HG02973 (cell line): ENCODE results near the gene AGBL2.
A peak's percentile ranks its signal among the peaks of the same experiment; 100 is the strongest.
"Not testable (repeated sequence)": the region's sequence is repeated elsewhere in the genome, so short reads cannot be mapped to it uniquely, and the experiment has no call there.

Experiments
- ATAC-seq: cut with Tn5 transposase; IDR thresholded peaks from one replicate; pipeline ENCODE4 v1.9.1; 2021; ENCODE audit warnings: moderate library complexity; ENCODE audit not compliant: unreplicated experiment

The AGBL2 gene

GRCh38 chr11:47640506-47640905 lies 74.7 kb downstream of the AGBL2 start:
- not testable (repeated sequence) for ATAC-seq

DNA sequence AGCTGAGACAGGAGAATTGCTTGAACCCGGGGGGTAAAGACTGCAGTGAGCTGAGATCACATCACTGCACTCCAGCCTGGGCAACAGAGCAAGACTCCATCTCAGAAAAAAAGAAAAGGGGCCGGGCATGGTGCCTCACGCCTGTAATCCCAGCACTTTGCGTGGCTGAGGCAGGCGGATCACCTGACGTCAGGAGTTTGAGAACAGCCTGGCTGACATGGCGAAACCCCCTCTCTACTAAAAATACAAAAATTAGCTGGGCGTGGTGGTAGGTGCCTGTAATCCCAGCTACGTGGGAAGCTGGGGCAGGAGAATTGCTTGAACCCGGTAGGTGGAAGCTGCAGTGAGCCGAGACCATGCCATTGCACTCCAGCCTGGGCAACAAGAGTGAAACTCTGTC lies 78.8 kb downstream of the AGBL2 start:
- ATAC-seq = not testable (repeated sequence)

GRCh38 chr11:47631473-47631872 lies 83.7 kb downstream of the AGBL2 start:
- ATAC-seq = no peak

- no peak for ATAC-seq
These were observed 87.1 kb downstream of the AGBL2 start for GRCh38 chr11:47628026-47628425.

DNA sequence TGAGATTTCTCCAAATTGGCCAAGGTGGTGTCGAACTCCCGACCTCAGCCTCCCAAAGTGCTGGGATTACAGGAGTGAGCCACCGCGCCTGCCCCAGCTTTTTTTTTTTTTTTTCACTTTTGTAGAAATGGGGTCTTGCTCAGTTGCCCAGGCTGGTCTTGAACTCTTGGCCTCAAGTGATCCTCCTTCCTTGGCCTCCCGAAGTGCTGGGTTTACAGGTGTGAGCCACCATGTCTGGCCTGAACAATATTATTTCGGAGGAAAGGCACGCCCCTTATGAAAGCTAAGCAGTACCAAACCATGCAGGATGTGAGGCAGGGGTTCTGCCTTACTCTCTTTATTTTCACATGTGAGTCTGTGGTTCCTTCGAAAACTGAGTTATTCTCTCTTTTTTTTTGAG lies 88.9 kb downstream of the AGBL2 start:
- no peak for ATAC-seq

DNA sequence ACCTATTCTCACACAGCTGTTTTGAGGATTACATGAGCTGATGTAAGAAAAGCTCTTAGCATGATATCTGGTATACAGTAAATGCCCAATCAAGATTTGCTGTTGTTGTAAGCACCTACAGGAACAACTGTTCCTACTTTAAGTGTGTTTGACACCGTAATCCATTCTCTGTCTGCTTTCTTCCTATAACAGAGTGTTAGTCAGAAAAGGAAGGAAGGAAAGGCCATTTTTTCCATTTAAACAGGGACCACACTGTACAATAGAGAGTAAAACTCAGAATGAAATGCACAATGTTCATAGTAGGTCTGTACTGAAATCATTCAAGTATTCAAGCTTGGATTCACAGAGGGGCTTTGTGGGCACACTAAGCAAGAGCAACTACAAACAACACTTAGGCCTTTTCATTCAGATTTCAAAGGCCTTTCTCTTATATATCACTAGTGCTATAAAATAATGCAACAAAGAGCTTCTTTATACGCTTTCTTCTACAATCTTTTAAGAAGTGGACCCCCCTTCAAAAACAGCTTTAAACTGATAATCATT lies 94.3 kb downstream of the AGBL2 start:
- ATAC-seq = no peak

GRCh38 chr11:47617417-47617809 lies 97.8 kb downstream of the AGBL2 start:
- ATAC-seq = no peak

GRCh38 chr11:47616726-47617416 lies 98.3 kb downstream of the AGBL2 start:
- no peak for ATAC-seq

DNA sequence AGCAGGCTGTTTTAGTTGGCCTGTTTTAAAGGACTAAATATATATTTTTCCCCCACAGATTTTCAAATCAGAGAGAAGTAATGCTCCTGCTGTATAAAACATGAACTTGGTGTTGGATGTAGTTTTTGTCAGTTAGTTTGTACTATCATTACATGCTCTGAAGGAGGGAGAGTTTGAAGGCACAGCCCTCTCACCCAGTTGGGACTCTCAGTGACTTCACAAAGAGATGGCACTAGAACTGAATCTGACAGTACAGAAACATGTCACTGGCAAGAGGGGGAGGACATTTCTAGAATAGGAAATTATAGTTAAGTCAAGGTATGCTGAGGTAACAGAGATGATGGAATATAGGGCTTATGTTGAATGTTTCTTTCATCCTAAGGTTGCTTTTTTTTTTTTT lies 99.9 kb downstream of the AGBL2 start:
- no peak for ATAC-seq

DNA sequence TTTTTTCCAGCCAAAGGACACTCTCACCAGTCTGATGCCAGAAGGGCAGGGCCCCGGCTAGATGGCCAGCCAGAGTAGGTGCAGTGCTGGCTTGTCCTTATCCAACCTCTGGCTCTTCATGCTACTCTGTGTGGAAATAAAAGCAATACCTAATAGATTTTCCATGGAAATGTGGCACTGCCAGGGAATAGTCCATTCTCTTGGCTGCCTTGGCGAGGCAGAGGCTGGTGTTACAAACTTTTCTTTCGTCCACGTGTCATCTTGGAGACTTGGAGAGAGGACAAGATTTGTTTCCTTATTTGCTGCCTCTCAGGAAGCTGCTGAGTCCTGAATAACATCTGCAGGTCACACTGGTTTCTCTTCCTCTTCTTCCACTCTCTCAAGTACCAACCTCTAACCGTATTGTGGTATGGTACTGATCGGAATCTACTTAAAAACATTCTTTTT lies 103.8 kb downstream of the AGBL2 start:
- ATAC-seq = peak; percentile 68

DNA sequence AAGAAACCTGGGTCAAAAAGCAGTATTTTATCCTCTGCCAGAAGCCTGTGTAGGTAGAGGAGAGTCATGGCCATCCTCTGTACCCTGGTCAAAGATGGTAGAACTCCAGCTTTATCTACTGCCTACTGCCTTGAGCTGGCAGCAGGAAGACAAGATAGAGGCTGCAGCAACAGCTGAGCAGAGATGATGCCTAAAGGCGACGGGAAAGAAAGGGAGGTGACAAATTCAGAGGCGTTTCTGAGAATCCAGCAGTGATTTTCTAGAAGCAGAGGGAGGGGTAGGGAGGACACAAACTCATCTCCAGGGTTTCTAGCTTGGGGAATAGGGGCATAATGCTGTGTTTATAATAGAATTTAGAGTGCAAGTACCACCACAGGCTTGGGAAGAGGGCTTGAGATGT lies 105.5 kb downstream of the AGBL2 start:
- ATAC-seq = no peak
